GM23248 (cell line): Measurements from ENCODE around the gene SYNRG.

Experiments
- EZH2 ChIP-seq: fragments of 200-600 bp; sonication (generic); IDR thresholded peaks from 2 replicates; pipeline ENCODE4 v1.6.1; 2018; ENCODE audit warnings: antibody characterized with exemption, mild to moderate bottlenecking; ENCODE audit not compliant: insufficient read depth, poor library complexity, severe bottlenecking
- EZH2phosphoT487 ChIP-seq: fragments of 200-600 bp; sonication (generic); IDR thresholded peaks from 2 replicates; pipeline ENCODE4 v1.6.1; 2018; ENCODE audit warnings: antibody characterized with exemption, moderate library complexity, mild to moderate bottlenecking, low read depth; ENCODE audit not compliant: insufficient read depth

GRCh38 chr17:37502009-37502936 is 106.9 kb downstream of the SYNRG start:
- no peak for TF ChIP-seq EZH2
- no peak for TF ChIP-seq EZH2phosphoT487
